Spleen (tissue), 11 donors: Measurements from ENCODE around the gene FOXE3. TPM values are rescaled to one million over a fixed set of nuclear protein-coding genes. Genes with fewer than 3 reads are reported as not detected.

Source experiments
- DNase-seq: peaks from one replicate; pipeline ENCODE4 v3.0.0-alpha.2; 2020
- H3K27ac ChIP-seq, 8 donors: fragments of 200-600 bp; sonication (generic) in 7 of 8; 1 replicate in 4 of 8; 2 replicates in 4 of 8; pipeline versions ENCODE4 v1.5.0 to v1.8.0; 2016 to 2021; ENCODE audit warnings: inconsistent platforms in 4 of 8, mild to moderate bottlenecking in 4 of 8, moderate library complexity in 1 of 8
- H3K27me3 ChIP-seq, 7 donors: fragments of 200-600 bp; sonication (generic) in 6 of 7; replicated peaks in 1 of 7; 1 replicate in 4 of 7; 2 replicates in 3 of 7; pipeline versions ENCODE4 v1.5.0 to v1.8.0; 2016 to 2021; ENCODE audit warnings: inconsistent platforms in 3 of 7, mild to moderate bottlenecking in 1 of 7
- H3K36me3 ChIP-seq, 6 donors: fragments of 200-600 bp; sonication (generic) in 5 of 6; 1 replicate in 4 of 6; 2 replicates in 2 of 6; pipeline versions ENCODE4 v1.5.0 to v1.8.0; 2016 to 2021; ENCODE audit warnings: inconsistent platforms in 2 of 6
- H3K4me1 ChIP-seq, 6 donors: fragments of 200-600 bp; sonication (generic) in 5 of 6; 1 replicate in 3 of 6; 2 replicates in 3 of 6; pipeline versions ENCODE4 v1.5.0 to v1.8.0; 2016 to 2021; ENCODE audit warnings: inconsistent platforms in 3 of 6
- H3K4me3 ChIP-seq, 8 donors: fragments of 200-600 bp; sonication (generic) in 7 of 8; 1 replicate in 4 of 8; 2 replicates in 4 of 8; pipeline versions ENCODE4 v1.5.0 to v1.8.0; 2016 to 2021; ENCODE audit warnings: inconsistent platforms in 4 of 8, mild to moderate bottlenecking in 4 of 8, moderate library complexity in 2 of 8
- H3K9me3 ChIP-seq, 8 donors: fragments of 200-600 bp; sonication (generic) in 7 of 8; 1 replicate in 4 of 8; 2 replicates in 4 of 8; pipeline versions ENCODE4 v1.5.0 to v1.8.0; 2016 to 2021; ENCODE audit warnings: inconsistent platforms in 4 of 8
- POLR2A ChIP-seq, 3 donors: fragments of 450-650 bp; IDR thresholded peaks; one replicate each; pipeline ENCODE4 v1.5.1; 2017; ENCODE audit warnings: antibody characterized with exemption in 3 of 3, mild to moderate bottlenecking in 1 of 3
- POLR2AphosphoS5 ChIP-seq, 3 donors: sonication (generic); formaldehyde crosslinking; IDR thresholded peaks; one replicate each; pipeline ENCODE4 v1.5.1; 2017; ENCODE audit warnings: antibody characterized with exemption in 3 of 3
- WGBS, 5 donors: extraction: QIAGEN DNeasy Blood & Tissue Kit in 3 of 5; methylation state at CpG; one replicate each; pipeline versions ENCODE4 v1.1.5 to v1.1.7; 2013 to 2018; 5-methylcytosine and 5-hydroxymethylcytosine counted together
- intact Hi-C: fragments of 100-400 bp; cut with DNase I; formaldehyde crosslinking; loops from one replicate; pipeline ENCODE4 v1.15.0; 2023; ENCODE audit warnings: low total_unique reads
- polyA plus RNA-seq, 3 donors: library from polyadenylated mRNA; stranded (reverse); fragments of 200-250 nt; gene quantifications; one replicate each; pipeline ENCODE4 v1.2.1, GENCODE V29; 2013
- total RNA-seq, 7 donors: library from RNA; depleted of rRNA in 3 of 7; stranded (reverse); fragments of >200 nt in 3 of 7; fragmentation: NEBNext Ultra II Directional in 4 of 7; extraction: Animal tissue kit (Norgen Biotek cat#: 25700) in 4 of 7; gene quantifications; one replicate each; pipeline versions ENCODE4 v1.1.0 to v1.2.1, GENCODE V29; 2016 to 2021
- TF ChIP-seq, protein P1 (sequence below), 11 experiments: fragments of 200-600 bp in 7 of 11; fragments of 450-650 bp in 4 of 11; sonication (generic) in 4 of 11; IDR thresholded peaks in 8 of 11; conservative IDR thresholded peaks in 3 of 11; 1 replicate in 7 of 11; 2 replicates in 4 of 11; pipeline versions ENCODE4 v1.4.0 to v1.8.0; 2016 to 2021; ENCODE audit warnings: antibody characterized with exemption in 11 of 11, inconsistent platforms in 4 of 11, mild to moderate bottlenecking in 1 of 11
- donor health status: healthy with polysubstance abuse.
- donor health status: DM: no; HTN: no; CAD: no; lungs with moderate emphysema.
- donor health status: DM: no; HTN: no; CAD: no.
- donor health status: Bipolar disorder and iron deficiency.
- donor health status: healthy.
- donor health status: DM: no; HTN: no; CAD: no.
- donor health status: DM: yes; HTN: yes; CAD: no.

Gene FOXE3
- total and polyA plus RNA-seq, 10 donors = not detected

- H3K4me1 ChIP-seq = no peaks in the 10 kb centered on the region
- peaks cover 0 to 22% (median 0%) of the 10 kb centered on the region in 7 donors for H3K27me3 ChIP-seq
- intact Hi-C loops = no loop called here
- H3K4me3 ChIP-seq = no peak overlapping the region
- no peak for DNase-seq
- TF ChIP-seq POLR2A (IDR thresholded peaks at IDR 0.05) (no peak), POLR2AphosphoS5 (IDR thresholded peaks at IDR 0.05) (no peak)
- TF ChIP-seq, protein P1, sequence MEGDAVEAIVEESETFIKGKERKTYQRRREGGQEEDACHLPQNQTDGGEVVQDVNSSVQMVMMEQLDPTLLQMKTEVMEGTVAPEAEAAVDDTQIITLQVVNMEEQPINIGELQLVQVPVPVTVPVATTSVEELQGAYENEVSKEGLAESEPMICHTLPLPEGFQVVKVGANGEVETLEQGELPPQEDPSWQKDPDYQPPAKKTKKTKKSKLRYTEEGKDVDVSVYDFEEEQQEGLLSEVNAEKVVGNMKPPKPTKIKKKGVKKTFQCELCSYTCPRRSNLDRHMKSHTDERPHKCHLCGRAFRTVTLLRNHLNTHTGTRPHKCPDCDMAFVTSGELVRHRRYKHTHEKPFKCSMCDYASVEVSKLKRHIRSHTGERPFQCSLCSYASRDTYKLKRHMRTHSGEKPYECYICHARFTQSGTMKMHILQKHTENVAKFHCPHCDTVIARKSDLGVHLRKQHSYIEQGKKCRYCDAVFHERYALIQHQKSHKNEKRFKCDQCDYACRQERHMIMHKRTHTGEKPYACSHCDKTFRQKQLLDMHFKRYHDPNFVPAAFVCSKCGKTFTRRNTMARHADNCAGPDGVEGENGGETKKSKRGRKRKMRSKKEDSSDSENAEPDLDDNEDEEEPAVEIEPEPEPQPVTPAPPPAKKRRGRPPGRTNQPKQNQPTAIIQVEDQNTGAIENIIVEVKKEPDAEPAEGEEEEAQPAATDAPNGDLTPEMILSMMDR (IDR thresholded peaks at IDR 0.05 in 8 of 11, conservative IDR thresholded peaks at IDR 0.05 in 3 of 11) = no peak
- H3K9me3 ChIP-seq = no peaks in the 10 kb centered on the region
- 53 to 63% (median 63%) methylated on average over 2 of the region's 2 CpGs for WGBS, 5 donors
- no peak overlapping the region for H3K27ac ChIP-seq
- H3K36me3 ChIP-seq = no peaks in the 10 kb centered on the region
Observed at GRCh38 chr1:47389731-47390130, 26.4 kb upstream of the FOXE3 start.

GRCh38 chr1:47390843-47391242, 25.2 kb upstream of the FOXE3 start:
- DNase-seq = no peak
- intact Hi-C loops = no loop called here
- no peak for TF ChIP-seq POLR2A (IDR thresholded peaks at IDR 0.05)
- TF ChIP-seq POLR2AphosphoS5 (IDR thresholded peaks at IDR 0.05) = no peak
- TF ChIP-seq, protein P1 (IDR thresholded peaks at IDR 0.05 in 8 of 11, conservative IDR thresholded peaks at IDR 0.05 in 3 of 11) = no peak
- no peaks in the 10 kb centered on the region for H3K4me1 ChIP-seq
- no peak overlapping the region for H3K27ac ChIP-seq
- no peak overlapping the region for H3K4me3 ChIP-seq
- H3K36me3 ChIP-seq = no peaks in the 10 kb centered on the region
- H3K27me3 ChIP-seq = peaks cover 0 to 26% (median 0%) of the 10 kb centered on the region in 7 donors
- WGBS, 5 donors = 66 to 95% (median 85%) methylated on average over 2 of the region's 2 CpGs
- no peaks in the 10 kb centered on the region for H3K9me3 ChIP-seq

GRCh38 chr1:47393141-47393540, 22.9 kb upstream of the FOXE3 start:
- intact Hi-C loops = no loop called here
- no peak overlapping the region for H3K27ac ChIP-seq
- no peak overlapping the region for H3K4me3 ChIP-seq
- no peak for TF ChIP-seq POLR2AphosphoS5 (IDR thresholded peaks at IDR 0.05)
- TF ChIP-seq, protein P1 (IDR thresholded peaks at IDR 0.05 in 8 of 11, conservative IDR thresholded peaks at IDR 0.05 in 3 of 11) = no peak
- TF ChIP-seq POLR2A (IDR thresholded peaks at IDR 0.05) = no peak
- WGBS, 5 donors = 78 to 88% (median 84%) methylated on average over 5 of the region's 5 CpGs
- H3K4me1 ChIP-seq = no peaks in the 10 kb centered on the region
- no peaks in the 10 kb centered on the region for H3K36me3 ChIP-seq
- DNase-seq = no peak
- no peaks in the 10 kb centered on the region for H3K9me3 ChIP-seq
- H3K27me3 ChIP-seq = peaks cover 0 to 47% (median 0%) of the 10 kb centered on the region in 7 donors

- no peak overlapping the region for H3K4me3 ChIP-seq
- peaks cover 0 to 61% (median 0%) of the 10 kb centered on the region in 7 donors for H3K27me3 ChIP-seq
- 76 to 89% (median 78%) methylated on average over 3 of the region's 3 CpGs for WGBS, 5 donors
- intact Hi-C loops = no loop called here
- TF ChIP-seq POLR2A (IDR thresholded peaks at IDR 0.05) (no peak), POLR2AphosphoS5 (IDR thresholded peaks at IDR 0.05) (no peak)
- TF ChIP-seq, protein P1 (IDR thresholded peaks at IDR 0.05 in 8 of 11, conservative IDR thresholded peaks at IDR 0.05 in 3 of 11) = no peak
- no peaks in the 10 kb centered on the region for H3K36me3 ChIP-seq
- DNase-seq = no peak
- H3K9me3 ChIP-seq = no peaks in the 10 kb centered on the region
- no peak overlapping the region for H3K27ac ChIP-seq
- H3K4me1 ChIP-seq = no peaks in the 10 kb centered on the region
Observed at GRCh38 chr1:47395433-47395832, 20.7 kb upstream of the FOXE3 start.
